ENCODE results near the gene LAMB4.

LAMB4 gene

GRCh38 chr7:108012499-108013430 lies 117.4 kb downstream of the LAMB4 start:
- DNase-seq (ENCODE audit: low spot score) = peak; percentile 9

DNA sequence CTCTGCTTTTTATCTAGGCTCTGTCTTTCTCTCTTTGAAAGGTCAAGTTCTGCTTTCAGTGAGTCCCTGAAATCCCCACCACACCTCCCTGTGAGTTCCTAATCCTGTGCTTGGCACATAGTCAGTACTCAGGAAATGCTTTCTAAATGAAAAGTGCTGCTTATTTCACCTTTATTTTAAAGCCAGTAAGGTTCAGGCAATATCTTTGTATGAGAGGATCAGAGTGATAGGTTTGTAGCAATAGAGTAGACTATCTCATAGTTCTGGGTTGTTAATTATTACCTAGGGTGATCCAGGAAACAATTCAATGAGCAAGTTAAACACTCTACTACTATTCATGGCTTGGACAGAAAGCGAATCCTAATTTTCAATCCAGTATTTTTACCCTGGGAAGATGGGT lies 119.8 kb downstream of the LAMB4 start:
- DNase-seq (ENCODE audit: low spot score) = no peak

DNA sequence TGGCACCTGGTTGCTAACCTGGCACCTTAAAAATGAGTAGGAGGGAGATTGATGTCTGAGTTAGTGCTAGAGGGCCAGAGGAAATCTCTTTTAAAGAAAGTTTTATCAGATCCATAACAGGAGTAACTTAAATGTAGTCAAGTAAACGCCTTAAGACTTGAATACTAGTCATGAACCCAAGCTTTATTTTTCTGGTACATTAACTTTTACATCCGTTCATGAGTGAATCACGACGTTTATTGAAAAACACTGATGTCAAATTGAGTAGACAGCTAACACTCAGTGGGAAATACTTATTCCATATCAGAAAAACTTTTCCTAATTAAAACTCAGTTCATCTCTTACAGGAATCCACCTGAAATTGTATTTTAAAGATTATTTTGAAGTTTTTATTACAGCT lies 120.3 kb downstream of the LAMB4 start:
- no peak for DNase-seq (ENCODE audit: low spot score)

GRCh38 chr7:108008827-108009226 lies 121.3 kb downstream of the LAMB4 start:
- no peak for DNase-seq (ENCODE audit: low spot score)

DNA sequence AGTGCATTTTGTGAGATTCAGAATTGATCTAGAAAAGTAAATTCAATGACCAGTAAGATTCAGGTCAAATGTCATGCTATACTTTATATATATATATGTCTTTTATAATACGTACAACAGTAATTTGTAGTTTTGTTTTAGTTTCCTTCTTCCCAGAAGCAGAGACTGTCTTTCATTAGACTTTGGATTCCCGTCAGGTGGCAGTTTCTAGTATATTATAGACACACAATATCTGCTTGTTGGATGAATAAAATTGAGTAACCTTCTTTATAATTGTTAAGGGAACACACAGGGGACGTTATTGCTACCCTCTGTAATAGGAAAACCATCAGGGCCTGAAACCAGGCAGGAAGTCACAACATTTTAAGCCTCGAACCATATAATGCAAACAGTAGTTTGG lies 121.9 kb downstream of the LAMB4 start:
- no peak for DNase-seq (ENCODE audit: low spot score)

DNA sequence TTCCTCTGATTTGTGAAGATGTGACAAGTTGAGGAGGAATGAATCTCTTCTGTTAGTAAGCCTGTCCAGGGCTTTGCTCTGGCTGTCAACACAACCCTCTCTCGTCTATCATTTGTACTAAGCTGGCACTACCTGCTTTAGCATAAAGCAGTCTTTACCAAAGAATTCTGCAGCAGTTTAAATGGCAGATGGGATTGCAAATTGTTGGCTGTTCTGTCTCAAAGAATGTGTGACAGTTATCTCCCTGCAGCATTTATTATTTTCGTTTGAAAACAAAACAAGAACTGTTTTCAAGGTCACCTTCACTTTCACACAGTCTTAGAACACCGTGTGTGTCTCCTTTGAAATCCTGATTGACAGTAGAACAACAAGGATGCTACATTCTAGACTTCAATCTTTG lies 122.4 kb downstream of the LAMB4 start:
- no peak for DNase-seq (ENCODE audit: low spot score)

DNA sequence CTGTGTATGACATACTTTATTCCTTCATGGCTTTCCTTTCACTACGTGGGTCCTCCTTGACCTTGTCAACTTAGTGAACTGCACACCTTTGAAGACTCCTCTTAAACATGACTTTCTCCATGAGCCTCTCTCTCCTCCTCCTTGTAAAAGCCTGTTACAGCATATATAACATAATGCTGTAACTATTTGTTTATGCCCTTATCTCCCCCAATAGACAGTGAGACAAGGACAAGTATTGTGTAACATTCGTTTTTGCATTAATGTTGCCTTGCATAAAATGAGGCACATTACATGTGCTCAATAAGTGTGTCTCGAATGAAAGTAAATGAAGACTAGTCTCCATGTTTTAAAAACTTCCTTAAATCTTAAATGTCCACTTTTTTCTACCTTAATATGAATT lies 122.9 kb downstream of the LAMB4 start:
- DNase-seq (ENCODE audit: low spot score) = no peak

GRCh38 chr7:108004220-108005142 lies 125.7 kb downstream of the LAMB4 start:
- no peak for DNase-seq (ENCODE audit: low spot score)

DNA sequence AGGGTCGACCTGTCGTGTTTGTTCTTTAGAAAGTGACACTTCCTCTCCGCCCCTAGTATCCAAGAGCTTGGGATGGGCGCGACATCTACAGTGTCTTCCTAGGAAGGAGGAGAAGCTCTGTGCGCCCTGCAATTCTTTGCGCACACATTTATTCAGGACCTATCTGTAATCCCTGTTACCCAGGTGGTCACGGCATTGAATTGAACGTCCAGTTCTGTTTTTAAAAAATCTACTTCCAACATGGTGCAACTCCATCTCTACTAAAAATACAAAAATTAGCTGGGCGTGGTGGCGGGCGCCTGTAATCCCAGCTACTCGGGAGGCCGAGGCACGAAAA lies 126.6 kb downstream of the LAMB4 start:
- DNase-seq (ENCODE audit: low spot score) = no peak

DNA sequence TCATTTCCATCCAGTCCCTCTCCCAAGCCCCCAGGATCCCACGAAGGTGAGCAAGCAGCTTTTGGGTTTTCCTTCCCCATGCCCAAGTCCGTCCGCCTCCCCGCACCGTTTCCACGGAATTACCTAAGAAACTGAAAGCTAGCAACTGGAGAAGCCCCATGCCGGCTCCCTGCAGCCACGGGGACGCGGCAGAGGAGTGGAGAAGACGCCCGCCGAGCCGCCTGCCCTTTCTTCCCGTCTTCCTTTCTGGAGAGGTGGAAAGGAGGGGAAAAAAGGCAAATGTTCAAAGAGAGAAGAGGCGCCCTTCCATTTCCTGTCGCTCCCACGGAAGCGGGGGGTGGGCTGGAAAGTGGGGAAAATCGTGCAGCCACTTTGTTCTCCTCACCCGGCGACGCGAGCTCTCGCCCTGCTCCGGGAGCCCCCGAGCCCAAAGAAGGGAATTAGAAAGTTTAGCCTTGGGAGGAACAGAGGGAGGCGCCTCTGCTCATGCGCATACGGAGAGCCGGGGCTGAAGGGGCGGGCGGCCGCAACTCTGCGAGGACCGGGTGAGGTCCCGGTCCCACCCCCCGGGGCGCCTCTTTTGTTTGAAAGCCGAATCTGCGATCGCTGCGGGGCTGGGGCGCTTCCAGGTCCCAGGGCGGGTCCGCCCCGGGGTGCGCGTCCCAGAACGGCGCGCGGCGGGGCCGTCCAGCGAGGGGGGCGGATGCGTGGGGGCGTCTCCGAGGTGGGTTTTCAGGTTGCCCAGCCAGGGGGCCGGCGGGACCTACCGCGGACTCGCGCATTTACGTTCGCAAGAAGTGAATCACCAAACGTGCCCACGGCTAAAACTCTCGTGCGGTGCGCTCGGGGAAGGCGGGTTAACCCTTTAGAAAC lies 127.2 kb downstream of the LAMB4 start, which contains the start of gene LAMB1:
TSS of gene LAMB1 (minus strand) at position 436 of the 873 bp plus-strand sequence. CDS start at position 160, 276 bp downstream.
- no peak for DNase-seq (ENCODE audit: low spot score)

GRCh38 chr7:108001764-108002725 lies 128.1 kb downstream of the LAMB4 start:
- DNase-seq (ENCODE audit: low spot score) = no peak

DNA sequence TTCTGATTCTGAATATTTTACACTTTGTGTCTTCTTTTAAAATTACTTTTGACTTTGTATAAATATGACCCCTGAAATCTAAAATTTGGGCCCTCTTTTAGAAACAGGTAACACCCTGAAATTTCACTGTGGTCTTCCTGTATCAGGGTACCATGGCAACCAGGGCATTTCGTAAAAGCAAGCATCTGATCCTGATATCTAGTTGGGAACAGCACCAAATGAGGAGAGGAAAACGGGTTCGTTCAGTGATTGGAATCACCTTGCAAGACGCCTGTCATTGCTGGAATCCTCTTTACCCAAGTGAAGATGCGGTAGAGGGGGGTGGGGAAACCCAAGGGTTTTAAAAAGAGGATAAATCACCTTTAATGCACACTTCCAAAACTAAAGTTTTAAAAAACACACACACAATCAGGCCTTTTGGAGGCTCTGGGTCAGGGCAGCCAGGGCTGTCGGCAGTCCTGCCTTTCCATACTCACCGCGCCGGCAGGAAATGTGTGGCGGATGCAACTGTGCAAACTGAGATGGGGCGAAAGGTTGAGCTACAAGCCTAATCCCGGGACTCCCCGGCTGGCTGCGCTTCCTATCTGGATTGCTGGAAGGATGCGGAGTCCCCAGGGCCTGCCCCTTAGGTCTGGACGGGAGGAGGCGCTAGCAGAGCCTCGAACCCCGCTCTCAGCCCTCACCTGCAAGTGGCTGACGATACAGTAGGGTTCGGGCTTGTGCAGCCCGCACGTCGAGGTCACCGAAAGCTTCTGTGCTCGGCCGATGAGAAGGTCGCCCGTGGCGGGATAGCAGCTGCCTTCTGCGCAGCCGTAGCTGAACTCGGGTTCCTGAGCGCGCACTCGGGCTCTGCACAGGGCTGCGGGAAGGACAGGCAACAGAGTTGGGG lies 129.0 kb downstream of the LAMB4 start:
- no peak for DNase-seq (ENCODE audit: low spot score)

DNA sequence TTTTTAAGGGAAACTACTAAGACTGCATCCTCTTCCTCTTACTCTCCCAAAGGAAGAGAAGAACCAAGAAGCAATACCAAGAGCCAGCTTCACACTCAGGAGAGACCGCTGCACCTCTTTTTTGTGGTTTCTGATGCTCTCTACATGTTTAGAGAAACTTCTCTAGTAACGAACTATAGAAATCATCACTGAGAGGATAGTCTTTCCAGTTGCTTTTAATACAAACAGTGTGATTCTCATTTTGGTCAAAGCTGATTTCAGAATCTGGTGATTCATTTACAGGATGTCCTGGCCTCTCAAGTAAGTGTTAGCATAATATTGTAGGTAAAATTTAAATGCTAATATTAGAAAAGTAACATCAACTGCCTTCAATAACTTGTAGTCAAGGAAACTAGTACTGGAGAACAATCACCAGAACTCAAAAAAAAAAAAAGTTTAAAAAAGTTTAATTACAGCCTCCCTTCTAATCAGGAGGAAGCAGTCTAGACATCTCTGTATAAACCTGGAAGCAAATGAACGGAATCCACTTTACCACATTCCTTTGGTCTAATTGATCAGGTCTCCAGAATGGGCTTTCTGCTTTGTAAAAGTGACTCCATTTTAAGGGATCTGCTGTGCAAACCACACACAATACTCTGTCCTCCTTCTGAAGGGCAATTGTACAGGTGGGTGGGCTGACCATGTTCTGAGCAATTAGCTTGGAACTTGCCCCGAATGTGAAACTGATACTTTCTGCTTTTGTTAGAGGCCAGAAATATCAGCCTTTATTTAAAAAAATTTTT lies 130.2 kb downstream of the LAMB4 start:
- DNase-seq (ENCODE audit: low spot score) = no peak

DNA sequence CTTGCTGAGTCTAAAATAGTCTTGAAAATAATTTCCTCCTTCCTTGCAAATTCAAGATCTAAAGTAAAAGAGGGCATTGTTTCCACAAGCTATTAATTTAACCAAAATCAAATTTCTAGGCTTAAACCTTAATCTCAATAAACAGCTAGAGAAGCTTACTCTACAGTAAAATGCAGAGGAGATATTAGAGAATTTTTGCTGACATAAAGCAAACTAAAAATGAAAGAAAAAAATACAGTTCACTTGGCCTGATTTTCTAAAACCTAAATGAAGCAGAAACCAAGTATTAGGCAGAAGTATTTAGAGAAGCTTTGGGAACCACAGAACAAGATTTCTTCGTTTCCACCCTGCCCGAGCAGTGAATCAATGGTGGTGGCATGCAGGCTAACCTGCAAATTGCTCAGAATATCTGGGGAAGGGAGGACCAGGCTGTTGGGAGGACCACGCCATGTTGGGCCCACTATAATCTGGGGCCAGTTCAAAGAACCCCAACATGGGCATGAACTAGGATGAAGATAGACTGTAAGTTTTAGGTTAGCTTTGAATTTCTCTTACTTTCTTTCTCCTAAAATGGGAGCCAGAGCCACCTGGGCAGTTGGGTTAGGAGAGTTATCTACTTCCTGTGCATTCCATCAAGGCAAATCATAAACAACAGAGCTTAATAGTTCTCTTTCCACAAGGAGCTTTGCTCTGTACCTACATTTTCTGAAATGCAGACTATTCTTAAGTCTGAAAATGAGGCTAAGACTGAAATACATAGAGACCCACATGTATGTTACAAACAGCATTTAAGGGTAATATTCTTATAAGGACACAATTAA lies 131.3 kb downstream of the LAMB4 start:
- no peak for DNase-seq (ENCODE audit: low spot score)

- DNase-seq (ENCODE audit: low spot score) = no peak
Measured at GRCh38 chr7:107998150-107998549, 132.0 kb downstream of the LAMB4 start.

GRCh38 chr7:107996072-107996882 lies 133.9 kb downstream of the LAMB4 start:
- DNase-seq (ENCODE audit: low spot score) = no peak

All from hematopoietic multipotent progenitor cell treated with erythropoietin and hydrocortisone succinate and interleukin-3 and kit ligand, for 15 days (in vitro differentiated cells).